Activated B cell treated with CpG ODN at 0.5 μM for 24 hours (primary cell): Measurements from ENCODE around the gene RPL18A. TPM values are rescaled to one million over a fixed set of nuclear protein-coding genes. Genes with fewer than 3 reads are reported as not detected.

ENCODE experiments used
- ATAC-seq: fragments of 200-7000 bp; cut with Tn5 transposase; one replicate; pipeline ENCODE4 v1.10.0; 2021; ENCODE audit warnings: low read depth, mild to moderate bottlenecking, moderate library complexity
- CTCF ChIA-PET: fragments of 350-600 bp; sonication (Branson Sonifier 250); formaldehyde crosslinking; loops from one replicate; lab custom pipeline; 2021; ENCODE audit warnings: antibody characterized with exemption; lab: Charles Lee
- POLR2A ChIA-PET: fragments of 350-600 bp; sonication (Branson Sonifier 250); formaldehyde crosslinking; loops from one replicate; lab custom pipeline; 2021; ENCODE audit warnings: antibody characterized with exemption; lab: Charles Lee
- DNase-seq: peaks from one replicate; pipeline ENCODE4 v3.0.0; 2022
- H3K27ac Mint-ChIP-seq: one replicate; pipeline ENCODE4 v1.8.0; 2020; ENCODE audit warnings: mixed read lengths
- H3K27me3 Mint-ChIP-seq: one replicate; pipeline ENCODE4 v1.8.0; 2021; ENCODE audit warnings: mixed read lengths
- H3K36me3 Mint-ChIP-seq: one replicate; pipeline ENCODE4 v1.8.0; 2021; ENCODE audit warnings: low read depth, mixed read lengths
- H3K4me1 Mint-ChIP-seq: one replicate; pipeline ENCODE4 v1.8.0; 2021; ENCODE audit warnings: mixed read lengths
- H3K4me3 Mint-ChIP-seq: one replicate; pipeline ENCODE4 v1.8.0; 2020; ENCODE audit warnings: mild to moderate bottlenecking, mixed read lengths
- H3K9me3 Mint-ChIP-seq: one replicate; pipeline ENCODE4 v1.8.0; 2020; ENCODE audit warnings: mixed read lengths
- intact Hi-C: fragments of 100-400 bp; cut with micrococcal nuclease; formaldehyde crosslinking; loops from one replicate; pipeline ENCODE4 v1.15.1; 2024
- total RNA-seq: library from RNA; stranded (reverse); gene quantifications from 2 replicates; pipeline ENCODE4 v1.2.3, GENCODE V29; 2022
- TF ChIP-seq, protein P1 (sequence below): fragments of 200-600 bp; IDR thresholded peaks from one replicate; pipeline ENCODE4 v1.8.0; 2022; ENCODE audit warnings: antibody characterized with exemption, mild to moderate bottlenecking

RPL18A gene
- total RNA-seq, 1 donor from 2014 or later: 4,113 TPM

DNA sequence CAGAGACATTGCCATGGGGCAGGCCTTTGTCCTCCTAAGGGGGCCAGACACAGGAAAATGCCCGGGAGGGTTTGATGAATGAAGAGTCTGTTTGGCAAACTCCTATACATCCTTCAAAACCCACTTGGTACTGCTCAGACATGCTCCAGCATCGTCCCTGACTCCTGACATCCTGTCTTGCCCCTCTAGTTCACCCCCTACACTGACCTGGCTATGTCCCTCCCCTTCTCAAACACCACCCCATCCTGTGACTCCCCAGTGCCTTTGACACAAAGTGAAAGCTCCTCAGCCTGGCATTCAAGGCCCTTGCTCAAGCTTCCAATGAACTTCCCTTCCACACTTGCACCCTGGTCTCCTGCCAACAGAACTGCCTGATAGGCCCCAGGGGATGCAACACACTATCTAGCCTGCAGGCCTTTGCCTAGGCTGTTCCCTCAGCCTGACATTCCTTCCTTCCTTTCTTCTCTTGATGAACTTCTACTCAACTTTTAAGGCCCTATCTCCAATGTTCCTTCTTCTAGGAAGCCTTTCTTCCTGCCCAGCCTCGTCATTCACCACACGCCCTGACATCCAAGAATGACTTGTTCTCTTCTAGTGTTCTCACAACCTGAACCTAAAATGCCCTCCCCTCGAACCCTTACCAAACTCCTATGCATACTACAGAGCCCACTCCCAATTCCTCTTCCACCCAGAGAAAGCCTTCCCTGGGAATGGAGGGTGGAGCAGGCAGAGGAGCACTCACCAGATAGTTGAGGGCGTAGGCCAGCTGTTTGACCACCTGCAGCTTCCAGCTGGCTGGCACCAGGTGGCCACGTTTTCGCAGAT, 24.3 kb upstream of the RPL18A start:
- intact Hi-C loops: no loop called here

DNA sequence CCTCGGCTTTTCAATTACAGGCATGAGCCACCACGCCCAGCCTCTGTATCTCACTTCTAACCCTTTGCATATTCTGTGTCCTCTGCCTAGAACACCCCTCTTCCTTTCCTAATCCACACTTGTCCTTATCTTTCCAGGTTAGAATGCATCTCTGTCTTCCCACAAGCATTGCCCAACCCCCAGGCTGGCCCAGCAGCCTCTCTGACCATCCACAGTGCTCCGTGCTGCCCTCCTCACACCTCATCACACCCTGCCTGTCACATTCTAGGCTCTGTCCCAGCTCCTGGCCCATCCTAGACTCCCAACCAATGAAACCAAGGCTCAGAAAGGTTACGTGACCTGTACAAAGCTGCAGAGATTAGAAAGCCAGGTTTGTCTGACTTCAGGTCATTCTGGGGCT, 23.2 kb upstream of the RPL18A start:
- Mint-ChIP-seq H3K27ac (peak overlapping the region; percentile 6), H3K4me3 (no peak overlapping the region), H3K4me1 (peaks cover 3% of the 10 kb centered on the region), H3K36me3 (peaks cover 85% of the 10 kb centered on the region), H3K27me3 (no peaks in the 10 kb centered on the region), H3K9me3 (no peaks in the 10 kb centered on the region)
- intact Hi-C loops: no loop called here
- ChIA-PET CTCF (no interaction called here), POLR2A (no interaction called here)
- DNase-seq (no peak), ATAC-seq (no peak)
- TF ChIP-seq, protein P1, sequence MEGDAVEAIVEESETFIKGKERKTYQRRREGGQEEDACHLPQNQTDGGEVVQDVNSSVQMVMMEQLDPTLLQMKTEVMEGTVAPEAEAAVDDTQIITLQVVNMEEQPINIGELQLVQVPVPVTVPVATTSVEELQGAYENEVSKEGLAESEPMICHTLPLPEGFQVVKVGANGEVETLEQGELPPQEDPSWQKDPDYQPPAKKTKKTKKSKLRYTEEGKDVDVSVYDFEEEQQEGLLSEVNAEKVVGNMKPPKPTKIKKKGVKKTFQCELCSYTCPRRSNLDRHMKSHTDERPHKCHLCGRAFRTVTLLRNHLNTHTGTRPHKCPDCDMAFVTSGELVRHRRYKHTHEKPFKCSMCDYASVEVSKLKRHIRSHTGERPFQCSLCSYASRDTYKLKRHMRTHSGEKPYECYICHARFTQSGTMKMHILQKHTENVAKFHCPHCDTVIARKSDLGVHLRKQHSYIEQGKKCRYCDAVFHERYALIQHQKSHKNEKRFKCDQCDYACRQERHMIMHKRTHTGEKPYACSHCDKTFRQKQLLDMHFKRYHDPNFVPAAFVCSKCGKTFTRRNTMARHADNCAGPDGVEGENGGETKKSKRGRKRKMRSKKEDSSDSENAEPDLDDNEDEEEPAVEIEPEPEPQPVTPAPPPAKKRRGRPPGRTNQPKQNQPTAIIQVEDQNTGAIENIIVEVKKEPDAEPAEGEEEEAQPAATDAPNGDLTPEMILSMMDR: no peak

More for the DNA sequence above, 24.3 kb upstream of the RPL18A start:
- Mint-ChIP-seq H3K27ac (no peak overlapping the region), H3K27me3 (no peaks in the 10 kb centered on the region), H3K4me3 (no peak overlapping the region), H3K36me3 (peaks cover 82% of the 10 kb centered on the region), H3K9me3 (no peaks in the 10 kb centered on the region), H3K4me1 (no peaks in the 10 kb centered on the region)
- TF ChIP-seq, protein P1: no peak
- ChIA-PET POLR2A (interaction anchor here (1.2 to 1.6 kb wide), 2 partner anchors 12 to 97 kb away, joined by 4 read pairs; partner anchors contain the start of genes CCDC124 and JAK3), CTCF (interaction anchor here (0.9 to 1.1 kb wide), 3 partner anchors 14 to 69 kb away, joined by 3 to 4 read pairs (median 3); no protein-coding TSS in a partner anchor)
- DNase-seq: no peak
- no peak for ATAC-seq

DNA sequence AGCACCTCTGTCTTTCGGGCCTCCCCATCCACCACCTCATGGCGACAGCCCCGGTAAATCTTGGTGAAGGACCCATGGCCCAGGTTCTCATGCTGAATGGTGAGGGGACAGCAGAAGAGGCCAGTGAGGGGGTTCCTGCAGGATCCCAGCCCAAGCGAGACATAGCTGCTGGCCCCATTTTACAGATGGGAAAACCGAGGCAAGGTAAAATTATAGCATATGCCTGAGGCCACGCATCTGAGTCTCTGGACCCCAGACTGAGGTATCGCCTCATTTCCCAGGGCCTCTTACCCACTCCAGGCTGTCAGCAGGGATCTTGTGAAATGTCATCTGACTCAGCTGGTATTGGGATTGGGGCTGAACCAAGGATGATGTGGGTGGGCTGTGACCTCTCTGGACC, 21.7 kb upstream of the RPL18A start:
- POLR2A ChIA-PET: interaction anchor here (1.9 kb wide), 1 partner anchor 10 kb away, joined by 10 read pairs; the partner anchor contains the start of gene JAK3
- Mint-ChIP-seq H3K4me3 (no peak overlapping the region), H3K4me1 (peaks cover 3% of the 10 kb centered on the region), H3K27me3 (no peaks in the 10 kb centered on the region), H3K36me3 (peaks cover 80% of the 10 kb centered on the region), H3K27ac (no peak overlapping the region), H3K9me3 (no peaks in the 10 kb centered on the region)
- ATAC-seq (no peak), DNase-seq (no peak)
- intact Hi-C loops: no loop called here
- CTCF ChIA-PET: interaction anchor here (0.7 kb wide), 1 partner anchor 13 kb away, joined by 3 read pairs; no protein-coding TSS in a partner anchor
- TF ChIP-seq, protein P1: no peak

DNA sequence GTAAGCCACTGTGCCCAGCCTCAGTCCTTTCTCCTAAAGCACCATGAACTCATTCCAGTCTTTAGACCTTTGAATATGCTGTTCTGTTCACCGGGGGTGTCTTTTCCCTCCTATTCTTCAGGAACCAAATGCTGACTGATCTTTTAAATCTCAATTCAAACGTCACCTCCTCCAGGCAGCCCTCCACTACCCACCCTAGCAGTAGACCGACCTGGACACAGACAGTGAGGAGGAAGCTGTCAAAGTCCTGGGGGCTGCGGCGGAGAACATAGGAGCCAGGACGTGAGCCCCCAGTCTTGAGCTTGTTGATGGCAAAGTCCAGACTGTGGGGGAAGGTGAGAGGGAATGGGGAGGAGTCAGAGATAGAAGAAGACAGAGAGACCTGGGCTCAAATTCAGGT, 19.7 kb upstream of the RPL18A start:
- H3K4me1 Mint-ChIP-seq: peaks cover 14% of the 10 kb centered on the region
- DNase-seq: no peak
- TF ChIP-seq, protein P1: no peak
- no peak overlapping the region for H3K4me3 Mint-ChIP-seq
- POLR2A ChIA-PET: interaction anchor here (0.7 to 2.0 kb wide), 5 partner anchors 8 to 177 kb away, joined by 3 to 10 read pairs (median 6); partner anchors contain the start of genes JAK3 and RPL18A
- no peak overlapping the region for H3K27ac Mint-ChIP-seq
- ATAC-seq: no peak
- no peaks in the 10 kb centered on the region for H3K27me3 Mint-ChIP-seq
- H3K36me3 Mint-ChIP-seq: peaks cover 87% of the 10 kb centered on the region
- CTCF ChIA-PET: interaction anchor here (1.0 to 1.7 kb wide), 2 partner anchors 73 to 85 kb away, joined by 3 read pairs; no protein-coding TSS in a partner anchor
- no peaks in the 10 kb centered on the region for H3K9me3 Mint-ChIP-seq
- intact Hi-C loops: no loop called here

DNA sequence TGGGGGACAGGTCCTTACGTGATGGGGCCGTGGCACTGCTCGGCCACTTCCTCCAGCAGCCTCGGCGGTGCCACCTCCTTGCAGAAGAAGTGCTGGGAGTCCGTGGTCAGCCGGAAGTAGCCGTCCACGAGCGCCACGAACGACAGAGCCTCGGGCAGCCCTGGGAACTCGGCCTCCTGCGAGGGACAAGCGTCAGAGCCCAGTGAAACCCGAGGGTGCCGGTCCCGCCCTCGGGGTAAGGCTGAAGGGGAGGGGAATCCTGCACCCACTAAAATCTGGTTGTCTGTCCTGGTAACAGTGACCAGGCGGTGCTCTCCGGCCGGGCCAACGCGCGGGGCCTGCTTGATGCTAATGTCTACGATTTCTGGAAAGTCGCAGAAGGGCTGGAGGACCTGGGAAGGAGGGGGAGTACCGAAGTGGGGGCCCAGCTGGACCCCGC, 18.3 kb upstream of the RPL18A start:
- H3K4me1 Mint-ChIP-seq: peaks cover 28% of the 10 kb centered on the region
- H3K36me3 Mint-ChIP-seq: peaks cover 78% of the 10 kb centered on the region

More for the DNA sequence above, 18.3 kb upstream of the RPL18A start:
- no peaks in the 10 kb centered on the region for H3K9me3 Mint-ChIP-seq
- ATAC-seq (no peak), DNase-seq (no peak)
- POLR2A ChIA-PET: interaction anchor here (0.5 to 2.0 kb wide), 3 partner anchors 8 to 99 kb away, joined by 3 to 12 read pairs (median 8); no protein-coding TSS in a partner anchor
- CTCF ChIA-PET: no interaction called here
- TF ChIP-seq, protein P1: no peak
- no peak overlapping the region for H3K4me3 Mint-ChIP-seq
- no peaks in the 10 kb centered on the region for H3K27me3 Mint-ChIP-seq
- intact Hi-C loops: no loop called here
- H3K27ac Mint-ChIP-seq: no peak overlapping the region
